ENCODE measurements around the gene GALT.
"Not testable (repeated sequence)": the region's sequence is repeated elsewhere in the genome, so short reads cannot be mapped to it uniquely, and the experiment has no call there.

The GALT gene

GRCh38 chr9:34627716-34628655, 18.5 kb upstream of the GALT start:
- DNase-seq (ENCODE audit: low read depth): no peak

GRCh38 chr9:34628656-34629490, 17.6 kb upstream of the GALT start, which contains the start of gene ARID3C:
Gene ARID3C (minus strand): TSS chr9:34629066. CDS start chr9:34628014, 1,052 bp downstream.
- DNase-seq (ENCODE audit: low read depth): no peak

- DNase-seq (ENCODE audit: low read depth): no peak
Measured at GRCh38 chr9:34629491-34629808, 17.0 kb upstream of the GALT start.

- no peak for DNase-seq (ENCODE audit: low read depth)
Measured at GRCh38 chr9:34630402-34631154, 15.9 kb upstream of the GALT start.

GRCh38 chr9:34633166-34633565, 13.3 kb upstream of the GALT start:
- no peak for DNase-seq (ENCODE audit: low read depth)

- peak; percentile 56 for DNase-seq (ENCODE audit: low read depth)
Measured at GRCh38 chr9:34633851-34634550, 12.5 kb upstream of the GALT start.

GRCh38 chr9:34634551-34635248, 11.8 kb upstream of the GALT start:
- DNase-seq (ENCODE audit: low read depth): no peak

GRCh38 chr9:34635556-34635955, 10.9 kb upstream of the GALT start:
- DNase-seq (ENCODE audit: low read depth): no peak

GRCh38 chr9:34636791-34637355, 9.6 kb upstream of the GALT start:
- no peak for DNase-seq (ENCODE audit: low read depth)

- peak; percentile 87 for DNase-seq (ENCODE audit: low read depth)
Measured at GRCh38 chr9:34637356-34638137, 8.9 kb upstream of the GALT start, which contains the start of gene SIGMAR1. Gene SIGMAR1 (minus strand): TSS chr9:34637787. CDS start chr9:34637697, 90 bp downstream.

GRCh38 chr9:34638138-34638445, 8.4 kb upstream of the GALT start:
- DNase-seq (ENCODE audit: low read depth): no peak

- not testable (repeated sequence) for DNase-seq (ENCODE audit: low read depth)
Measured at GRCh38 chr9:34639322-34639721, 7.2 kb upstream of the GALT start.

- no peak for DNase-seq (ENCODE audit: low read depth)
Measured at GRCh38 chr9:34642679-34643078, 3.8 kb upstream of the GALT start.

GRCh38 chr9:34644766-34645314, 1.6 kb upstream of the GALT start:
- DNase-seq (ENCODE audit: low read depth): no peak

GRCh38 chr9:34647084-34647403, 569 bp downstream of the GALT start:
- no peak for DNase-seq (ENCODE audit: low read depth)

- no peak for DNase-seq (ENCODE audit: low read depth)
Measured at GRCh38 chr9:34647651-34648050, 1.2 kb downstream of the GALT start.

GRCh38 chr9:34648673-34649072, 2.2 kb downstream of the GALT start:
- no peak for DNase-seq (ENCODE audit: low read depth)

- no peak for DNase-seq (ENCODE audit: low read depth)
Measured at GRCh38 chr9:34650816-34651215, 4.3 kb downstream of the GALT start.

- no peak for DNase-seq (ENCODE audit: low read depth)
Measured at GRCh38 chr9:34651321-34651720, 4.8 kb downstream of the GALT start.

All from activated gamma-delta T cell treated with anti-CD3 and anti-CD28 coated beads, Interleukin-2, amount 50 U/mL, for 16 hours (primary cell).